Activated CD8-positive, alpha-beta memory T cell treated with anti-CD3 and anti-CD28 coated beads for 48 hours (primary cell): ENCODE results near the gene PKDCC.
"Not testable (repeated sequence)": the region's sequence is repeated elsewhere in the genome, so short reads cannot be mapped to it uniquely, and the experiment has no call there.

Experiments used
- DNase-seq, 3 experiments: peaks; one replicate each; pipeline ENCODE4 v3.0.0-alpha.2; 2020; ENCODE audit warnings: low read depth in 2 of 3, low spot score in 2 of 3

PKDCC gene

GRCh38 chr2:42063431-42064171 lies 15.8 kb downstream of the PKDCC start:
- DNase-seq, result no peak

GRCh38 chr2:42064417-42064942 lies 16.7 kb downstream of the PKDCC start:
- no peak for DNase-seq

GRCh38 chr2:42065753-42066152 lies 17.9 kb downstream of the PKDCC start:
- DNase-seq, result not testable (repeated sequence)

GRCh38 chr2:42067001-42067400 lies 19.2 kb downstream of the PKDCC start:
- DNase-seq, result not testable (repeated sequence)

GRCh38 chr2:42067521-42067920 lies 19.7 kb downstream of the PKDCC start:
- no peak for DNase-seq

DNA sequence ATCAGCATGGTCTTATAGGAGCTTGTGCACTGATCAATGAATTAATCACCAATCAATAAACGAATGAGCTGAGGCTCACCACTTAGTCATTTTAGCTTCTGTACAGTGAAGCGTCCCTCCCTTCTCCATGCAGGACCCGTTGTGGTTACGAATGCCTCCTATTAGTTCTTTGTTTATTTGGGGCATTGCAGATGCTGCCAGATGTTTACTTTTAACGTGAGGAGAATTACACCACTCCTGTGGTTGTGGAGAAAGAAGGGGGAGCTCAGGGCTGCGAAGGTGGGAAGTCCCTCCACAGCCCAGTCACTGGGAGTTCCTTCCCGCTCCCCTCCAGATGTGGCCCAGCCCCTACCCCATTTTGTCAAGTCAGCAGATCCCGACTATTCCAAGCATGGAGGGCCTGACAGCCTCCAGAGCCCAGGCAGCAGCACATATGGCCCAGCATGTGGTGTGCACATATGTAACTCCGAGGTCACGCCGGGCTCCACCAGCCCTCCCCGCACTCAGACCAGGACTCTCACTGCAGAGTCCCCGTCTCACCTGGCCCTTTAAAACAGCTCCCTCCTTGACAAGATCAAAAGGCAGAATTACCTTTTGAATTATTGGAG lies 20.9 kb downstream of the PKDCC start:
- DNase-seq, result no peak

- DNase-seq, result no peak
Measured at GRCh38 chr2:42069568-42069967, 21.7 kb downstream of the PKDCC start.

DNA sequence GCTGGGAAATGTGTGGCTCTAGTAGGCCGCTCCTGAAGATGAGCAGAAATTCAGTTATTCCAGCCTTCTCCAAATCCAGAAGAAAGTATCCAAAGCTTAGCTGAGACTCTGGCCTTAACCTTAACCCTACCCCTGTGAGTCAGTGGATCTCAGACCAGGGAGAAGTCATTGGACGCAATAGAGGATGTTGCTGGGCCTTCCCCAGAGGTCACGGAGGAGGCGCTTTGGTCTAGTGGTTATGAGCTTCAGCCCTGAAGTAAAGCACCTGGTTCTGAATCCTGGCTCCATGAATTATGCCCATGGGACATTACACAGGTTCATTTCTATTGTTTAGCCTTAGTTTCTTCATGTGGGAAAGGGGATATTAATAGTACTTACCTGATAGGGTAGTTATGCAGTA lies 24.0 kb downstream of the PKDCC start:
- no peak for DNase-seq

DNA sequence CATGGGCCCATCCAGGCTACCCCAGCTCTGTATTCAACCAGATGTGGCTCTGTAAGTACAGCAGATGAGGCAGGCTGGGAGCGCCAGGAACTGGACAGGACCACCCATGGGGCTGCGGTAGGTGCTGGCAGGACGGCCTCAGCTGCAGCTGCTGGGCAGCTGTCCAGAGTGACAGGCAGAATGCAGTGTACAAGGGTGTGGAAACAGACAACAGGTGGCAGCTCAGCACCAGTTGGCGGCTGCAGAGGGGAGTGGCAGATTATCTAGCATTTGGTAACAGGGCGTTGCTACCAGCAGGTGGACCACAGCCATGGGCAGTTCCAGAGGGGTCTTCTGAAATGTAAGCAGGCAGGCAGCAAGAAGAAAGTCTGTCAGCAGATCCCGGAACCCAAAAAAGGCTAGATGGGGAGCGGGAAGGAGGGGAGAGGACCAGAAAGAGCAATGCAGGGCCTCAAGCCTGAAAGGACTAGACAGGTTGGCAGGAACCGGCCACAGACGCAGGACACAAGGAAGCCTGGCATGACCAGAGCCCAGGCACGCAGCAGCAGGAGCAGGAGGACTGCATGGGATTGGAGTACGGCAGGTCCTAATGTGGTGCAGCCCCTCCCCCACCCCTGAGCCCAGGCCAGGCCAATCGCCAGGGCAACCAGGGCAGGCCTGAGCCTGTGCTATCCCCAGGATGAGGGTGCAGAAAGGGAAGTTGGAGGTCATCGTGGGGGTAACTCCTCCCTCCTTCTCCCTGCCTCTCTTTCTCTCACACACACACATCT lies 24.7 kb downstream of the PKDCC start:
- DNase-seq, result no peak

DNA sequence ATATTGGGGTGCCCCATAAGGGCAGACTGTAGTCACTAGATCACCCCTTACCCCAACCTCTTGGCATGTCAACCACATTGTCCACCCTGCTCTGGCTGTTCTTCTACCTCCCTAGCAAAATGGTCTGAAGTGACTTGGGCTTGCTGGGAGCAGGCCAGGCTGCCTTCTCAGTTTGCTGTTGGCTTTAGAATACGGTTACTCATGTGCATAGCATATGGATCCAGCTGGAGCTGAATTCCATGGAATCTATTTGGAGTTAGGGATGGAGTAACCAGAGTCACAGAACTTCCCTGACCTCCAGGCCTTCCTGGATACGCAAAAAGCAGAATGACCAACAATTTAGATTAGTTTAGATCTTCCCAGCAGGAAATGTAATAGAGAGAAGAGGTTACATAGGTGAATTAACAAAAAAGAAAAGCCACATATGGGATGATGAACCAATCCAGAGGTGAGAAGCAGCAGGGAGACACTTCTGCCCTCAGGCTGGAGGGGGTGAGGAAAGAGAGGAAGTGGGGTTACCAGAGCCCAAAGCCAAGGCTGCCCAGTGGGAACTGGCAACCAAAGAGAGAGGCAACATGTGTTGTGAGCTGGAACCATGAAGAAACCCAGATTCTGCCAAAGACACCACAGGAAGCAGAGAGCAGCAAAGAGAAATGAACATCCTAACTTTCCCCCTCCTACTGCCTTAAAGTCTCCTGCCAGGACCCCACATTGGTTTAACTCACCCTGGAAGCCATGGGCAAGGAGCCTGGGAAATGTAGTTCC lies 26.1 kb downstream of the PKDCC start:
- DNase-seq, result no peak

GRCh38 chr2:42074661-42075060 lies 26.8 kb downstream of the PKDCC start:
- DNase-seq, result no peak

DNA sequence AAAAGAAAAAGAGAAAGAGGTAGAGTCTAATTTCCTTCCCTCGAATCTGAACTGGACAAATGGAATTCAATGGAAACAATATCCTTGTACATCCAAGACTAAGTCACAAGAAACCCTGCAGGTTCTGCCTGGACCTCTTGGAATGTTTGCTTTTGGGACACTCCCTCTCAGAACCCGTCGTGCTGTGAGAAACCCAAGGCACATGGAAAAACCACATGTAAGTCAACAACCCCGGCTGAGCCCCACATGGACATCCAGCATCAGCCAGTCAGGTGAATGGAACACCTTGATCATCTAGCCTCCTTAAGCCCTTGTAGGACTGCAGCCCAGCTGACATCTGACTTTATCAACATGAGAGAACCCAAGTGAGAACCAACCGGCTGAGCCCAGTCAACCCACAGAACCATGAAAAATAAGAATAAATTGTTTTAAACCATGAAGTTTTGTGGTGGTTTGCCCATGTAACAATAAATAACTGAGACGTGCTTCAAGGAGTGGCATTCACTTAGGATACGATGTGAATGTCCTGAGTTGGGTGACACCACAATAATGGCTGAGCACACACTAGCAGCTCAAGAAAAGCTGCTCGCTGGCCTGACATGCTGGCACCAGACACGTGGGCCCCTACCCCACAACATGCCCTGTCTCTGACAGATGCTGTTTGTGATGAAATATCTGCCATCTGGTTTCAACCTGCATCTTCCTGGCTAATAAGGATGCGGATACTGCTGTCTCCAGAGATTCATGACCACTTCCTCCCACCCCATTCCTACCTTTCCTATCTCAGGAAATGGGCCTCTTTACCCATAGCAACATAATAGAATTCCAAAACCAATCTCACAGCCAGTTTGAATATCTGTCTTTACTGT lies 28.8 kb downstream of the PKDCC start:
- DNase-seq, result no peak

- no peak for DNase-seq
Measured at GRCh38 chr2:42077343-42077742, 29.5 kb downstream of the PKDCC start.

DNA sequence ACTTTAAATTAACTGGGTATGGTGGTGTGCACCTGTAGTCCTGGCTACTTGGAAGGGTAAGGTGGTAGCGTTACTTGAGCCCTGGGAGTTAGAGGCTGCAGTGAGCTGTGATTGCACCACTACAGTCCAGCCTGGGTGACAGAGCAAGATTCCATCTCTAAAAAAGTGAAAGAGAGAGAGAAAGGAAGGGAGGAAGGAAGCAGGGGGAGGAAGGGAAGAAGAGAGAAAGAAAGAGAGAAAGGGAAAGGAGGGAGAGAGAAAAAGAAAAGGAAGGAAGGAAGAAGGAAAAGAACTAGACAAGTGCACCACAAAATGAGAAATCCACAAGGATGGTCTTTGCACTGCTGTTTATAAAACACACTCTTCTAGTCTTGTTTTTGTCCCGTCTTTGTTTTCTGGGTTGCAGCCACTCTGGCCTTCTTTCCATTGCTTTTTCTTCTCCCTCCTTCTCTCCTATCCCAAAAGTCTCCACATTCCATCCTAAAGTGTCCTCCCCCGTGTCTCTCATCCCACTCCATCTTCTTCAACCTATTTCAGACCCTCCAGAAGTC lies 32.0 kb downstream of the PKDCC start:
- DNase-seq, result no peak

DNA sequence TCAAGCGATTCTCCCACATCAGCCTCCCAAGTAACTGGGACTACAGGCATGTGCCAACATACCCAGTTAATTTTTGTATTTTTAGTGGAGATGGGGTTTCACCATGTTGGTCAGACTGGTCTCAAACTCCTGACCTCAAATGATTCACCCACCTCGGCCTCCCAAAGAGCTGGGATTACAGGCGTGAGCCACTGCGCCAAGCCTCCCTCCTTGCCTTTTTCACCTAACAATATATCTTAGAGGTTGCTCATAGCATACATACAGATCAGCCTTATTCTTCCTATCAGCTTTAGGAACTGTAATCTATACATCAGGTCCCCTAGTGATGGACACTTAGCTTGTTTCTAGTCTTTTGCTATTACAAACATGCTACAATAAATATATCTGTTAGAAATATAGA lies 33.3 kb downstream of the PKDCC start:
- DNase-seq, result not testable (repeated sequence)

DNA sequence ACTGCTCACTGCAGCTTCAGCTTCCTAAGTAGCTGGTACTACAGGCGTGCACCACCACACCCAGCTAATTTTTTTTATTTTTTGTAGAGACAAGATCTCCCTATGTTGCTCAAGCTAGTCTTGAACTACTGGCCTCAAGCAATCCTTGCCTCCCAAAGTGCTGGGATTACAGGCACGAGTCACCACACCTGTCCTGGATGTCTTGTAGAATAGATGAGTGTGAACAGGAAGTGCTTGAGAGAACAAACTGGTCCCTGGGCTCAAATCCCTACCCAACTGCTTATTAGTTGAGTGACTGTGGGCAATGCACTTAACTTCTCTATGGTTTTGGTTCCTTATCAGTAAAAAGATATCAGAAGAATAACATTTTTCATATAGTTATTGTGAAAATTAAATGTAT lies 34.2 kb downstream of the PKDCC start:
- no peak for DNase-seq

DNA sequence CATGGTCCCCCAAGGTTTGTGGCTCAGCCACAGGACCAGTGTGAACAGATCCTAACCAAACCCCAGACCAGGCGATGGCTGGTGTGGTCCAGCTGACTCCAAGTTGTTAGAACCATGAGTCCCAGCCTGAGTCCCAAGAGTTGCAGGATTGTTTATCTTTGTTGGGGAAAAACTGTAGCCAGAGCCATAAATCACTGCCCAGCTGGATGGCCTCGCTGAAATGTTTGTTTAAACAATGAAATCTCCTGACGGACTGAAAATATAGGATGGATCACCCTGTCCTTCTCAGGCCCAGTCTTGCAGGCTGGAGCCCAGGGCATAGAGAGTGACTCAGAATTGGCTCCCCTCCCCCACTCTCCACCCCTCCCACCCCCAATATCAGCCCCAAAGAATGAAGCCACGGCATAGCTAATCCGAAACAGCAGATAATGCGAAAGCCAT lies 36.4 kb downstream of the PKDCC start:
- DNase-seq, result no peak

DNA sequence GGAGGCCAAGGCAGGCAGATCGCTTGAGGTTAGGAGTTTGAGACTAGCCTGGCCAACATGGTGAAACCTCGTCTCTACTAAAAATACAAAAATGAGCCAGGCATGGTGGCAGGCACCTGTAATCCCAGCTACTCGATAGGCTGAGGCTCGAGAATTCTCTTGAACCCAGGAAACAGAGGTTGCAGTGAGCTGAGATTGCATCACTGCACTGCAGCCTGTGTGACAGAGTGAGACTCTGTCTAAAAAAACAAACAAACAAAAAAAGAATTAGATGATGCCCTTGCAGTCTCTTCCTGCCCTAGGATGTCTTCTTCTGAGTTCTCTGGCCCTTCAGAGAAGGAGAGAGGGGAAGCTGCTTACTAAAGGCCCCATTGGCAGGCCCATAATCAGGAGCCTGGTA lies 37.2 kb downstream of the PKDCC start:
- DNase-seq, result not testable (repeated sequence)

GRCh38 chr2:42085706-42086487 lies 38.1 kb downstream of the PKDCC start:
- no peak for DNase-seq
